BJ (cell line): ENCODE measurements around the gene SPRED1. TPM values are rescaled to one million over a fixed set of nuclear protein-coding genes. Genes with fewer than 3 reads are reported as not detected.

ENCODE experiments used
- CTCF ChIA-PET: fragments of 350-600 bp; formaldehyde crosslinking; extraction: SDS; loops from one replicate; lab custom pipeline; 2021; ENCODE audit warnings: antibody characterized with exemption, inconsistent platforms; lab: Yijun Ruan, JAX
- POLR2A ChIA-PET: fragments of 300-600 bp; sonication (Branson Sonifier 250); formaldehyde crosslinking; extraction: SDS; loops from one replicate; lab custom pipeline; 2021; ENCODE audit warnings: antibody characterized with exemption; lab: Charles Lee
- DNase-seq: peaks from one replicate; pipeline ENCODE4 v3.0.0-alpha.2; 2011; ENCODE audit warnings: low read depth
- H3K27me3 ChIP-seq: 2 replicates; pipeline ENCODE4 v1.6.0; 2011; ENCODE audit warnings: low read length; ENCODE audit not compliant: control insufficient read depth, insufficient read depth
- H3K36me3 ChIP-seq: 2 replicates; pipeline ENCODE4 v1.5.1; 2011; ENCODE audit warnings: low read length; ENCODE audit not compliant: control insufficient read depth, insufficient read depth
- H3K4me3 ChIP-seq: 2 replicates; pipeline ENCODE4 v1.5.1; 2011; ENCODE audit warnings: low read depth, mild to moderate bottlenecking, control low read depth, low read length
- polyA plus RNA-seq: library from polyadenylated mRNA; depleted of rRNA; stranded (reverse); fragments of >200 nt; gene quantifications from 2 replicates; pipeline ENCODE4 v1.2.3, GENCODE V29; 2011
- TF ChIP-seq, protein P1 (sequence below): IDR thresholded peaks from 2 replicates; pipeline ENCODE4 v1.5.1; 2011; ENCODE audit warnings: low read depth, mild to moderate bottlenecking, control low read depth, inconsistent platforms, low read length, moderate library complexity; ENCODE audit not compliant: insufficient read depth

Gene SPRED1
- polyA plus RNA-seq, 1 experiment, result 5.2 TPM

DNA sequence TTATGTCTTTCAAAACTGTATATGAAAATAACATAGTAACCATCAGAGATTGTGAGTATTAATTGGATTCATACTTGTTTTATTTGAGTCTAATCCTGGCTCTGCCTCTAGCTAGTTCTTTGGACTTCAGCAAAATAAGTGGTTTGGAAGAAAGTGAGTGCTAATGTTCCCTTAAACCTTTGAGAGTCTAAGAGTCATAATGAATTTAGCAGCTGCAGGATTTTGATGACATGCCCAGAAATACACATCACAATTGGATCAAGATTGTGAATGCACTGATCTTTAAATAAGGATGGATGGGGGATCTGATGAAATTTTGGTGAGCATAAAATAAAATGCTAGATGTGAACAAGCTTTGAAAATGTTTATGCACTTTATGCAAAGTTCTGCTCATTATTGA, 121.4 kb downstream of the SPRED1 start:
- Histone ChIP-seq H3K36me3 (no peaks in the 10 kb centered on the region), H3K4me3 (no peak overlapping the region), H3K27me3 (peaks cover 1% of the 10 kb centered on the region; the same call in 1 of the 2 replicates)
- TF ChIP-seq, protein P1, sequence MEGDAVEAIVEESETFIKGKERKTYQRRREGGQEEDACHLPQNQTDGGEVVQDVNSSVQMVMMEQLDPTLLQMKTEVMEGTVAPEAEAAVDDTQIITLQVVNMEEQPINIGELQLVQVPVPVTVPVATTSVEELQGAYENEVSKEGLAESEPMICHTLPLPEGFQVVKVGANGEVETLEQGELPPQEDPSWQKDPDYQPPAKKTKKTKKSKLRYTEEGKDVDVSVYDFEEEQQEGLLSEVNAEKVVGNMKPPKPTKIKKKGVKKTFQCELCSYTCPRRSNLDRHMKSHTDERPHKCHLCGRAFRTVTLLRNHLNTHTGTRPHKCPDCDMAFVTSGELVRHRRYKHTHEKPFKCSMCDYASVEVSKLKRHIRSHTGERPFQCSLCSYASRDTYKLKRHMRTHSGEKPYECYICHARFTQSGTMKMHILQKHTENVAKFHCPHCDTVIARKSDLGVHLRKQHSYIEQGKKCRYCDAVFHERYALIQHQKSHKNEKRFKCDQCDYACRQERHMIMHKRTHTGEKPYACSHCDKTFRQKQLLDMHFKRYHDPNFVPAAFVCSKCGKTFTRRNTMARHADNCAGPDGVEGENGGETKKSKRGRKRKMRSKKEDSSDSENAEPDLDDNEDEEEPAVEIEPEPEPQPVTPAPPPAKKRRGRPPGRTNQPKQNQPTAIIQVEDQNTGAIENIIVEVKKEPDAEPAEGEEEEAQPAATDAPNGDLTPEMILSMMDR, result no peak
- POLR2A ChIA-PET, result no interaction called here
- no peak for DNase-seq
- CTCF ChIA-PET, result interaction anchor here (0.7 to 2.6 kb wide), 4 partner anchors 10 to 372 kb away, joined by 3 to 7 read pairs (median 6); no protein-coding TSS in a partner anchor

DNA sequence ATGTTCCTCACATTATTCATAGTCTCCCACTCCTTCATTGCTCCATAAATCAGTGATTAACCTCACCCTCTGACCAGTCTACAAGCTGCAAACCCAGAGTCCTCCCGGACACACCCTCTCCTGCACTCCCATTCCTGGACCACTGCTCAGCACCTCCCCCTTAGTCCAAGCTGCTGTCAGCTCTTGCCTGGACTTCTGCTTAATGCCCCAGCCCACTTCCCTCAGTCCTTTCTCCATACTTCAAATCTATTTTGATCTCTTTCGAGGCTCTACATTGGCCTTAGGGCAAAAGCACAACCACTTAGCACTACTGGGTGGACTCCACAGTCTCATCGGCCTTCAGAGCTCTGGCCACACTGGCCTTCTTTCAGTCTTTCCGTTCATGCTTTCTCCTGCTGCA, 121.9 kb downstream of the SPRED1 start:
- no peaks in the 10 kb centered on the region for H3K36me3 ChIP-seq
- ChIA-PET POLR2A (no interaction called here), CTCF (interaction anchor here (0.7 to 2.6 kb wide), 4 partner anchors 10 to 372 kb away, joined by 3 to 7 read pairs (median 6); no protein-coding TSS in a partner anchor)
- H3K4me3 ChIP-seq, result no peak overlapping the region
- TF ChIP-seq, protein P1, result no peak
- peaks cover 1% of the 10 kb centered on the region; the same call in 1 of the 2 replicates for H3K27me3 ChIP-seq
- no peak for DNase-seq

DNA sequence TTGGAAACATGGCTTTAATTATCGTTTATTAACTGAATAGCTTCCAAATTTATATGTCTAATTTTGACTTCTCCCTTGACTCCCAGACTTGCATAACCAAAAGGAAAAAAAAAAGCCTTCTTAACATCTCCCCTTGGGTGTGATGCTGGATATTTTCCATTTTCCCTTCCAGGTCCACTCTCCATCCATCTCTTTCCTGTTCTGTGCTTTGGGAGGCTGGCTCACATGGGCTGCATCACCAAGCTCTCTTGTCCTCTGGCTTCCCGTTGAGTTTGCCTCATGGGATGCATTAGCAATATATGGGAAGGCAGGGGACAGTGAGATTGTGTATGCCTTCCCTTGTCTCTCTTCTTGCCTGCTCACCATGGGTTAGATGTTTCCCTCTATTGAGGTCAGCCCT, 123.4 kb downstream of the SPRED1 start:
- POLR2A ChIA-PET, result interaction anchor here (0.6 kb wide), 1 partner anchor 38 kb away, joined by 7 read pairs; no protein-coding TSS in a partner anchor
- peaks cover 3% of the 10 kb centered on the region; the same call in 1 of the 2 replicates for H3K27me3 ChIP-seq
- CTCF ChIA-PET, result interaction anchor here (0.6 to 4.4 kb wide), 4 partner anchors 12 to 381 kb away, joined by 3 to 33 read pairs (median 6); no protein-coding TSS in a partner anchor
- H3K36me3 ChIP-seq, result no peaks in the 10 kb centered on the region
- TF ChIP-seq, protein P1, result no peak
- no peak for DNase-seq
- H3K4me3 ChIP-seq, result no peak overlapping the region

DNA sequence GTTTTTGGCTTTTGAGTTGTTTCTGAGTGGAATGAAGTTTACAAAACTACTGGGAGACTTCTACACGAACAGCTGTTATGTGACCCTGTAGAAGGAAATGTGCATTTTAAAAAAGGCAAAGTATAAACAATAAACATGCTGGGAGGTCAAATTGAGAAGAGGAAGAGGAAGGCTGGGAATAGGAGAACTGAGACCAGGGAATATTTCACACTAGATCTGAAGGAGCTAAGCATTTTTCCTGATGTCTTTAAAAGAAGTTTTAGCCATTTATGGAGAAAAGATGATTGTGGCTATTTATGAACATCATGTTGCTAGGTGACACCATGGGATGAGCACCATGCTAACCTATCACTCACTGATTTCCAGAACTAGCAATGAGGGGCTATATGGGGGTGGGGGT, 125.0 kb downstream of the SPRED1 start:
- CTCF ChIA-PET, result interaction anchor here (0.8 to 4.4 kb wide), 3 partner anchors 11 to 371 kb away, joined by 3 to 33 read pairs (median 3); no protein-coding TSS in a partner anchor
- Histone ChIP-seq H3K27me3 (peaks cover 3% of the 10 kb centered on the region; the same call in 1 of the 2 replicates), H3K4me3 (no peak overlapping the region), H3K36me3 (no peaks in the 10 kb centered on the region)
- TF ChIP-seq, protein P1, result no peak
- no peak for DNase-seq
- POLR2A ChIA-PET, result no interaction called here

DNA sequence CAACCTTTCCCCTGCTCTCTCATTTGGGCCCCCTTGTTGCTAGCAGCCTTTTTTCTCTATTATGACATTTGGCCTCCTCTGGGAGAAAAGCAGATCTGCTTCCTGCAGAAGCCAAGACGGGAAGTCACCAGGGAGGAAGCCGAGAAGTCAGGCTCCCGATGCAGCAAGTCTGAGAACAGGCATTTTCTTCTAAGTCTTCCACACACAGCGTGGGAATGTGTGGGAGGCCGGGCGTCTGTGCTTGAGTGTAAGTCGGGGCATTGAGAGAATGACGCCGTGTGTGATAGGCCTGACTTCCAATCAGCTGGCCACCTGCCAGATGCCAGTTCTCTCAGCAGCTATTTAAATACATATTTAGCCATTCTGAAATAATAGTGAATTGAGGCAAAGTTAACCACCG, 125.5 kb downstream of the SPRED1 start:
- ChIA-PET POLR2A (no interaction called here), CTCF (interaction anchor here (0.8 to 4.4 kb wide), 3 partner anchors 10 to 36 kb away, joined by 3 to 33 read pairs (median 3); no protein-coding TSS in a partner anchor)
- TF ChIP-seq, protein P1, result no peak
- Histone ChIP-seq H3K4me3 (no peak overlapping the region), H3K36me3 (no peaks in the 10 kb centered on the region), H3K27me3 (peaks cover 3% of the 10 kb centered on the region; the same call in 1 of the 2 replicates)
- no peak for DNase-seq
